Measurements from ENCODE around the gene ARHGEF38. TPM values are rescaled to one million over a fixed set of nuclear protein-coding genes. Genes with fewer than 3 reads are reported as not detected.

ARHGEF38 gene
- polyA plus RNA-seq, 1 of the 3 experiments (the other 2 are of a cell fraction): 0.02 TPM

- H3K4me3 ChIP-seq (ENCODE audit: low read depth in 2 of 2, low read length in 1 of 2): no peak overlapping the region
These were observed 48.9 kb upstream of the ARHGEF38 start for GRCh38 chr4:105503484-105503883.

More at GRCh38 chr4:105503484-105503883, 48.9 kb upstream of the ARHGEF38 start:
- Histone ChIP-seq H3F3A (replicated peaks; ENCODE audit: insufficient read depth) (no peaks in the 10 kb centered on the region), H3K36me3 (replicated peaks in 1 of 2; ENCODE audit: control insufficient read depth in 1 of 2, insufficient read depth in 2 of 2, low read length in 1 of 2) (no peaks in the 10 kb centered on the region), H3K27ac (ENCODE audit: low read depth in 2 of 2, low read length in 1 of 2) (no peak overlapping the region), H4K20me1 (ENCODE audit: insufficient read depth) (no peaks in the 10 kb centered on the region), H3K4me2 (no peak overlapping the region), H3K79me2 (ENCODE audit: insufficient read depth) (no peaks in the 10 kb centered on the region), H3K27me3 (ENCODE audit: insufficient read depth) (no peaks in the 10 kb centered on the region), H3K4me1 (ENCODE audit: control insufficient read depth in 1 of 2, insufficient read depth in 2 of 2, low read depth in 1 of 2, low read length in 1 of 2) (no peaks in the 10 kb centered on the region), H3K9ac (no peak overlapping the region), H3K9me3 (no peaks in the 10 kb centered on the region), H3K9me2 (no peaks in the 10 kb centered on the region), H2AFZ (ENCODE audit: low read depth) (no peak overlapping the region)
- no peak for DNase-seq
- POLR2A ChIA-PET: no interaction called here
- 61% methylated on average over 2 of the region's 2 CpGs for WGBS (ENCODE audit: low lambda C conversion rate)
- CTCF ChIA-PET: interaction anchor here (0.8 to 1.7 kb wide), 2 partner anchors 16 to 30 kb away, joined by 3 to 4 read pairs; partner anchors contain the start of gene PPA2
- TF ChIP-seq TCF12 (IDR thresholded peaks at IDR 0.05): no peak
- TF ChIP-seq, protein P1, sequence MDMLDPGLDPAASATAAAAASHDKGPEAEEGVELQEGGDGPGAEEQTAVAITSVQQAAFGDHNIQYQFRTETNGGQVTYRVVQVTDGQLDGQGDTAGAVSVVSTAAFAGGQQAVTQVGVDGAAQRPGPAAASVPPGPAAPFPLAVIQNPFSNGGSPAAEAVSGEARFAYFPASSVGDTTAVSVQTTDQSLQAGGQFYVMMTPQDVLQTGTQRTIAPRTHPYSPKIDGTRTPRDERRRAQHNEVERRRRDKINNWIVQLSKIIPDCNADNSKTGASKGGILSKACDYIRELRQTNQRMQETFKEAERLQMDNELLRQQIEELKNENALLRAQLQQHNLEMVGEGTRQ (IDR thresholded peaks at IDR 0.05; ENCODE audit: borderline replicate concordance, low read depth, low read length): no peak
- TF ChIP-seq JUND (IDR thresholded peaks at IDR 0.05): no peak
- TF ChIP-seq POLR2AphosphoS5 (IDR thresholded peaks at IDR 0.05; ENCODE audit: low read depth, low read length): no peak
- TF ChIP-seq RAD21 (IDR thresholded peaks at IDR 0.05; ENCODE audit: low read length): no peak
- TF ChIP-seq, protein P2, sequence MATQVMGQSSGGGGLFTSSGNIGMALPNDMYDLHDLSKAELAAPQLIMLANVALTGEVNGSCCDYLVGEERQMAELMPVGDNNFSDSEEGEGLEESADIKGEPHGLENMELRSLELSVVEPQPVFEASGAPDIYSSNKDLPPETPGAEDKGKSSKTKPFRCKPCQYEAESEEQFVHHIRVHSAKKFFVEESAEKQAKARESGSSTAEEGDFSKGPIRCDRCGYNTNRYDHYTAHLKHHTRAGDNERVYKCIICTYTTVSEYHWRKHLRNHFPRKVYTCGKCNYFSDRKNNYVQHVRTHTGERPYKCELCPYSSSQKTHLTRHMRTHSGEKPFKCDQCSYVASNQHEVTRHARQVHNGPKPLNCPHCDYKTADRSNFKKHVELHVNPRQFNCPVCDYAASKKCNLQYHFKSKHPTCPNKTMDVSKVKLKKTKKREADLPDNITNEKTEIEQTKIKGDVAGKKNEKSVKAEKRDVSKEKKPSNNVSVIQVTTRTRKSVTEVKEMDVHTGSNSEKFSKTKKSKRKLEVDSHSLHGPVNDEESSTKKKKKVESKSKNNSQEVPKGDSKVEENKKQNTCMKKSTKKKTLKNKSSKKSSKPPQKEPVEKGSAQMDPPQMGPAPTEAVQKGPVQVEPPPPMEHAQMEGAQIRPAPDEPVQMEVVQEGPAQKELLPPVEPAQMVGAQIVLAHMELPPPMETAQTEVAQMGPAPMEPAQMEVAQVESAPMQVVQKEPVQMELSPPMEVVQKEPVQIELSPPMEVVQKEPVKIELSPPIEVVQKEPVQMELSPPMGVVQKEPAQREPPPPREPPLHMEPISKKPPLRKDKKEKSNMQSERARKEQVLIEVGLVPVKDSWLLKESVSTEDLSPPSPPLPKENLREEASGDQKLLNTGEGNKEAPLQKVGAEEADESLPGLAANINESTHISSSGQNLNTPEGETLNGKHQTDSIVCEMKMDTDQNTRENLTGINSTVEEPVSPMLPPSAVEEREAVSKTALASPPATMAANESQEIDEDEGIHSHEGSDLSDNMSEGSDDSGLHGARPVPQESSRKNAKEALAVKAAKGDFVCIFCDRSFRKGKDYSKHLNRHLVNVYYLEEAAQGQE (IDR thresholded peaks at IDR 0.05; ENCODE audit: low read depth, low read length): no peak
- no peak for TF ChIP-seq PBX3 (IDR thresholded peaks at IDR 0.05)
- TF ChIP-seq FOSL2 (IDR thresholded peaks at IDR 0.05; ENCODE audit: borderline replicate concordance, low read depth): no peak
- TF ChIP-seq YY1 (IDR thresholded peaks at IDR 0.05; ENCODE audit: low read depth): no peak
- no peak for TF ChIP-seq CHD2 (IDR thresholded peaks at IDR 0.05; ENCODE audit: low read length, partially characterized antibody)
- no peak for TF ChIP-seq MXI1 (IDR thresholded peaks at IDR 0.05; ENCODE audit: low read depth, low read length)
- no peak for TF ChIP-seq GATA2 (CRISPR knock-in tag; IDR thresholded peaks at IDR 0.05)
- TF ChIP-seq MEF2A (IDR thresholded peaks at IDR 0.05; ENCODE audit: borderline replicate concordance, low read depth): no peak
- no peak for TF ChIP-seq GABPA (IDR thresholded peaks at IDR 0.05; ENCODE audit: low read depth)
- TF ChIP-seq, protein P3, sequence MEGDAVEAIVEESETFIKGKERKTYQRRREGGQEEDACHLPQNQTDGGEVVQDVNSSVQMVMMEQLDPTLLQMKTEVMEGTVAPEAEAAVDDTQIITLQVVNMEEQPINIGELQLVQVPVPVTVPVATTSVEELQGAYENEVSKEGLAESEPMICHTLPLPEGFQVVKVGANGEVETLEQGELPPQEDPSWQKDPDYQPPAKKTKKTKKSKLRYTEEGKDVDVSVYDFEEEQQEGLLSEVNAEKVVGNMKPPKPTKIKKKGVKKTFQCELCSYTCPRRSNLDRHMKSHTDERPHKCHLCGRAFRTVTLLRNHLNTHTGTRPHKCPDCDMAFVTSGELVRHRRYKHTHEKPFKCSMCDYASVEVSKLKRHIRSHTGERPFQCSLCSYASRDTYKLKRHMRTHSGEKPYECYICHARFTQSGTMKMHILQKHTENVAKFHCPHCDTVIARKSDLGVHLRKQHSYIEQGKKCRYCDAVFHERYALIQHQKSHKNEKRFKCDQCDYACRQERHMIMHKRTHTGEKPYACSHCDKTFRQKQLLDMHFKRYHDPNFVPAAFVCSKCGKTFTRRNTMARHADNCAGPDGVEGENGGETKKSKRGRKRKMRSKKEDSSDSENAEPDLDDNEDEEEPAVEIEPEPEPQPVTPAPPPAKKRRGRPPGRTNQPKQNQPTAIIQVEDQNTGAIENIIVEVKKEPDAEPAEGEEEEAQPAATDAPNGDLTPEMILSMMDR (IDR thresholded peaks at IDR 0.05): no peak
- TF ChIP-seq SMC3 (IDR thresholded peaks at IDR 0.05; ENCODE audit: low read depth, low read length): no peak
- no peak for TF ChIP-seq ELF1 (IDR thresholded peaks at IDR 0.05)
- no peak for TF ChIP-seq FOXM1 (IDR thresholded peaks at IDR 0.05; ENCODE audit: low read depth)
- TF ChIP-seq EZH2phosphoT487 (IDR thresholded peaks at IDR 0.05; ENCODE audit: borderline replicate concordance, low read depth): no peak
- no peak for TF ChIP-seq RCOR1 (IDR thresholded peaks at IDR 0.05; ENCODE audit: low read length)
